ENCODE data around the gene XKR3.
A peak's percentile ranks its signal among the peaks of the same experiment; 100 is the strongest.

XKR3 gene

DNA sequence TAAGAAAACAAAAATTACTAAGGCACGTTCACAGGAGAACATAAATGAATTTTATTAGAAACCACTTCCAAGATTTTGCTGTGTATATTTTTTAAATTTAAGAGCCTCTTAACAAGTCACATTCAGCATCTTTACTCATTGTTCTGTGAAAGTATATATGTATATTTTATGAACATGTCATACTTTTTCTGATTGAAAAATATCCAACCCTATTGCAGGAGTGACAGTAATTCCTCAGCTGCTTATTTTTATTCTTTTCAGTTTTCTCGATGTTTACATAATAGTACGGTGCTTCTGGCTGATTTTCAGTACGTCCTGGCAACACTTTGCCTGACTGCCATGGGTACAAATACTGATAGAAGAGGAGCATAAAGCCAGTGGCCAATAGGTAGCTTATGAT, 41.8 kb downstream of the XKR3 start:
- no peaks in the 10 kb centered on the region for H3K36me3 ChIP-seq (replicated peaks in 1 of 2; ENCODE audit: control insufficient read depth in 2 of 2, insufficient read depth in 2 of 2, low read length in 2 of 2)
- no peak overlapping the region for H4K91ac ChIP-seq (ENCODE audit: low read depth, low read length, poor library complexity)
- no peak for DNase-seq (ENCODE audit: low spot score)

DNA sequence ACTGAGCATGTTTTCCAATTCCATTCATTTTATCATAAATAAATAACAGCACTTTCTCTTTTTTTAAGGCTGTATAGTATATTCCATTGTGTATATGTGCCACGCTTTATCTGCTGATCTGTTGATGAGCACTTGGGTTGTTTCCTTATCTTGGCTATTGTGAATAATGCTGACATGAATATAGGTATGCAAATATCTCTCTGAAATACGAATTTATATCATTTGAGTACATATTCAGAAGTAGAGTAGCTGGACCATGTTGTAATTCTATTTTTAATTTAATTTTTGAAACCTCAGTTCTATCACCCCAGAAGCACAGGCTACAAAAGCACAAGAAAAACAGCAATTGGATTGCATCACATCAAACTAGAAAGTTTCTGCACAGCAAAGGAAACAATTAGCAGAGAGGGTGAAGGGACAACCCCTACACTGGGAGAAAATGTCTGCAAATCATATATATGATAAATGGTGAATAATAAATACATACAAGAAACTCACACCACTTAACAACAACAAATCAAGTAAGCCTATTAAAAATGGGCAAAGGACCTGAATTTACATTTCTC, 43.4 kb downstream of the XKR3 start:
- Histone ChIP-seq H4K8ac (ENCODE audit: low read depth, low read length) (no peak overlapping the region), H3K18ac (ENCODE audit: low read length) (no peak overlapping the region), H3K4me3 (ENCODE audit: low read length in 2 of 2) (no peak overlapping the region), H2AK5ac (ENCODE audit: low read depth, low read length) (no peak overlapping the region), H3K4ac (ENCODE audit: low read length) (no peak overlapping the region), H2BK120ac (ENCODE audit: low read depth, low read length) (no peak overlapping the region), H3K23ac (ENCODE audit: low read depth, low read length, poor library complexity) (no peak overlapping the region), H3K27me3 (ENCODE audit: control insufficient read depth in 3 of 3, insufficient read depth in 3 of 3, low read depth in 1 of 3, low read length in 3 of 3) (peaks cover 0 to 3% (median 0%) of the 10 kb centered on the region in 3 experiments), H3K9me3 (replicated peaks in 1 of 2; ENCODE audit: control insufficient read depth in 2 of 2, insufficient read depth in 1 of 2, low read depth in 1 of 2, low read length in 2 of 2) (peaks cover 0 to 2% of the 10 kb centered on the region in 2 donors), H3K4me1 (ENCODE audit: control insufficient read depth in 2 of 2, insufficient read depth in 1 of 2, low read depth in 1 of 2, low read length in 2 of 2) (no peaks in the 10 kb centered on the region), H2BK5ac (ENCODE audit: low read length) (no peak overlapping the region), H3K27ac (replicated peaks; ENCODE audit: low read length) (no peak overlapping the region), H2BK15ac (ENCODE audit: low read length) (no peak overlapping the region), H3K9ac (ENCODE audit: low read depth, low read length, poor library complexity) (no peak overlapping the region), H2BK12ac (ENCODE audit: low read length) (no peak overlapping the region), H4K91ac (ENCODE audit: low read depth, low read length, poor library complexity) (no peak overlapping the region), H3K14ac (ENCODE audit: low read length) (no peak overlapping the region), H2AFZ (ENCODE audit: low read length) (no peak overlapping the region), H3K79me1 (ENCODE audit: low read depth, low read length) (no peaks in the 10 kb centered on the region), H3K36me3 (replicated peaks in 1 of 2; ENCODE audit: control insufficient read depth in 2 of 2, insufficient read depth in 2 of 2, low read length in 2 of 2) (no peaks in the 10 kb centered on the region), H3K4me2 (ENCODE audit: insufficient read depth, low read length, poor library complexity, severe bottlenecking) (no peak overlapping the region)
- DNase-seq (ENCODE audit: low spot score), result no peak
- no CpG with 5 or more reads among the region's 2 CpGs for WGBS, 2 donors (ENCODE audit: extremely low coverage in 2 of 2, insufficient read length in 2 of 2, insufficient replicate concordance in 1 of 2)

More for the DNA sequence above, 41.8 kb downstream of the XKR3 start:
- no peak overlapping the region for H2BK120ac ChIP-seq (ENCODE audit: low read depth, low read length)
- H3K27ac ChIP-seq (replicated peaks; ENCODE audit: low read length), result no peak overlapping the region
- H3K14ac ChIP-seq (ENCODE audit: low read length), result no peak overlapping the region
- no peaks in the 10 kb centered on the region for H3K79me1 ChIP-seq (ENCODE audit: low read depth, low read length)
- no peak overlapping the region for H3K9ac ChIP-seq (ENCODE audit: low read depth, low read length, poor library complexity)
- no peak overlapping the region for H2BK5ac ChIP-seq (ENCODE audit: low read length)
- H3K27me3 ChIP-seq (ENCODE audit: control insufficient read depth in 3 of 3, insufficient read depth in 3 of 3, low read depth in 1 of 3, low read length in 3 of 3), result peaks cover 0 to 3% (median 0%) of the 10 kb centered on the region in 3 experiments
- no peak overlapping the region for H2AK5ac ChIP-seq (ENCODE audit: low read depth, low read length)
- no peak overlapping the region for H2BK15ac ChIP-seq (ENCODE audit: low read length)
- no peak overlapping the region for H2AFZ ChIP-seq (ENCODE audit: low read length)
- no peak overlapping the region for H4K8ac ChIP-seq (ENCODE audit: low read depth, low read length)
- no peak overlapping the region for H2BK12ac ChIP-seq (ENCODE audit: low read length)
- no peak overlapping the region for H3K4me3 ChIP-seq (ENCODE audit: low read length in 2 of 2)
- no peak overlapping the region for H3K4ac ChIP-seq (ENCODE audit: low read length)
- H3K23ac ChIP-seq (ENCODE audit: low read depth, low read length, poor library complexity), result no peak overlapping the region
- peaks cover 0 to 2% of the 10 kb centered on the region in 2 donors for H3K9me3 ChIP-seq (replicated peaks in 1 of 2; ENCODE audit: control insufficient read depth in 2 of 2, insufficient read depth in 1 of 2, low read depth in 1 of 2, low read length in 2 of 2)
- WGBS, 2 donors (ENCODE audit: extremely low coverage in 2 of 2, insufficient read length in 2 of 2, insufficient replicate concordance in 1 of 2), result no CpG with 5 or more reads among the region's 4 CpGs
- no peak overlapping the region for H3K18ac ChIP-seq (ENCODE audit: low read length)
- H3K4me2 ChIP-seq (ENCODE audit: insufficient read depth, low read length, poor library complexity, severe bottlenecking), result no peak overlapping the region
- no peaks in the 10 kb centered on the region for H3K4me1 ChIP-seq (ENCODE audit: control insufficient read depth in 2 of 2, insufficient read depth in 1 of 2, low read depth in 1 of 2, low read length in 2 of 2)

DNA sequence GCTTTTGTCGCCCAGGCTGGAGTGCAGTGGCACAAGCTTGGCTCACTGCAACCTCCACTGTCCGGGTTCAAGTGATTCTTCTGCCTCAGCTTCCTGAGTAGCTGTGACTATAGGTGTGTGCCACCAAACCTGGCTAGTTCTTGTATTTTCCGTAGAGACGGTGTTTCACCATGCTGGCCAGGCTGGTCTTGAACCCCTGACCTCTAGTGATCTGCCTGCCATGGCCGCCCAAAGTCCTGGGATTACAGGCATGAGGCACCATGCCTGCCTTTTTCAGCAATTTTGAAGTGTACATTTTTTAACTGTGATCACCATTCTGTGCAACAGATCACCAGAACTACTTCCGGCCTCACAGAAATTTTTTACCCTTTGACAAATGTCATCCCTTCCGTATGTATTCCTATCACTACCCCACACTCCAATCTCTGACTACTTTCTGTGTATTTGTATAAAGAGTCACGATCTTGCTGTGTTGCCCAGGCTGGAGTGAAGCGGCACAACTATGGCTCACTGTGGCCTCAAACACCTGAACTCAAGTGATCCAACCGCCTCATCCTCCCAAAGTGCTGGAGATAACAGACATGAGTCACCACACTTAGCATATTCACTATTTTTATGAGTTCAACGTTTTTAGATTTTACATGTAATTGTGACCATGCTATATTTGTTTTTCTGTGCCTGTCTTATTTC, 44.0 kb downstream of the XKR3 start:
- Histone ChIP-seq H2BK120ac (ENCODE audit: low read depth, low read length) (no peak overlapping the region), H3K4me1 (ENCODE audit: control insufficient read depth in 2 of 2, insufficient read depth in 1 of 2, low read depth in 1 of 2, low read length in 2 of 2) (no peaks in the 10 kb centered on the region), H4K91ac (ENCODE audit: low read depth, low read length, poor library complexity) (no peak overlapping the region), H3K14ac (ENCODE audit: low read length) (no peak overlapping the region), H3K4me2 (ENCODE audit: insufficient read depth, low read length, poor library complexity, severe bottlenecking) (no peak overlapping the region), H2BK15ac (ENCODE audit: low read length) (no peak overlapping the region), H3K23ac (ENCODE audit: low read depth, low read length, poor library complexity) (no peak overlapping the region), H3K9ac (ENCODE audit: low read depth, low read length, poor library complexity) (no peak overlapping the region), H3K4ac (ENCODE audit: low read length) (no peak overlapping the region), H2AFZ (ENCODE audit: low read length) (no peak overlapping the region), H2BK12ac (ENCODE audit: low read length) (no peak overlapping the region), H2BK5ac (ENCODE audit: low read length) (no peak overlapping the region), H3K9me3 (replicated peaks in 1 of 2; ENCODE audit: control insufficient read depth in 2 of 2, insufficient read depth in 1 of 2, low read depth in 1 of 2, low read length in 2 of 2) (no peaks in the 10 kb centered on the region), H3K36me3 (replicated peaks in 1 of 2; ENCODE audit: control insufficient read depth in 2 of 2, insufficient read depth in 2 of 2, low read length in 2 of 2) (no peaks in the 10 kb centered on the region), H2AK5ac (ENCODE audit: low read depth, low read length) (no peak overlapping the region), H3K27me3 (ENCODE audit: control insufficient read depth in 3 of 3, insufficient read depth in 3 of 3, low read depth in 1 of 3, low read length in 3 of 3) (peaks cover 0 to 3% (median 0%) of the 10 kb centered on the region in 3 experiments), H3K18ac (ENCODE audit: low read length) (peak overlapping the region; percentile 4), H3K4me3 (ENCODE audit: low read length in 2 of 2) (no peak overlapping the region), H4K8ac (ENCODE audit: low read depth, low read length) (no peak overlapping the region), H3K79me1 (ENCODE audit: low read depth, low read length) (no peaks in the 10 kb centered on the region), H3K27ac (replicated peaks; ENCODE audit: low read length) (no peak overlapping the region)
- DNase-seq (ENCODE audit: low spot score), result no peak
- WGBS, 2 donors (ENCODE audit: extremely low coverage in 2 of 2, insufficient read length in 2 of 2, insufficient replicate concordance in 1 of 2), result no CpG with 5 or more reads among the region's 11 CpGs

DNA sequence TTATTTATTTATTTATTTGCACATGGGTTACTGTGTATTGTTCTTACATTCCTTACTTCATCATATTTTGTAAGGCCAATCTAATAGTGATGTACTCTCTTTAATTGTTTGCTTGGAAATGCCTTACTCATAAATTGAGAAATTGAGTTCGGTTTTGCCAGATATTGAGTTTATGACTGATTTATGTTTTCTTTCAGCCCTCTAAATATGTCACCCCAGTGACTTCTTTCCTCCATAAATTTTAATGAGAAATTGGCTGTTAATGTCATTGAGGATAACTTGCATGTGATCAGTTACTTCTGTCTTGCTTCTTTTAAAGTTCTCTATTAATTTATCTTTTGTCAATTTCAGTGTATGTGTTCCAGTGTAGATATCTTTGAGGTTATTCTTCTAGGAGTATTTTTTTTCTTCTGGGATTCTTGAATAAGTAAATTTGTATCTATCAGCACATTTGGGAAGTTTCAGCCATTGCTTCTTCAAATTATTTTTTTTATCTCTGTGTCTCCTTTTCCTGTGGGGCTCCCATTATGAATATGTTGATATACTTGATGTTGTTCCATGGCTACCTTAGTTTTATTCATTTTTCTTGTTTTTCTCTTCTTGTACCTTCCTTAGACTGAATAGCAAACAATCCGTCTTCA, 47.8 kb downstream of the XKR3 start:
- no peak overlapping the region for H3K4me2 ChIP-seq (ENCODE audit: insufficient read depth, low read length, poor library complexity, severe bottlenecking)
- no peak overlapping the region for H2AFZ ChIP-seq (ENCODE audit: low read length)
- no peak overlapping the region for H4K91ac ChIP-seq (ENCODE audit: low read depth, low read length, poor library complexity)
- H3K9ac ChIP-seq (ENCODE audit: low read depth, low read length, poor library complexity), result no peak overlapping the region
- H2BK15ac ChIP-seq (ENCODE audit: low read length), result no peak overlapping the region
- H2BK5ac ChIP-seq (ENCODE audit: low read length), result no peak overlapping the region
- H3K9me3 ChIP-seq (replicated peaks in 1 of 2; ENCODE audit: control insufficient read depth in 2 of 2, insufficient read depth in 1 of 2, low read depth in 1 of 2, low read length in 2 of 2), result no peaks in the 10 kb centered on the region
- H3K4me1 ChIP-seq (ENCODE audit: control insufficient read depth in 2 of 2, insufficient read depth in 1 of 2, low read depth in 1 of 2, low read length in 2 of 2), result no peaks in the 10 kb centered on the region
- no peak overlapping the region for H3K27ac ChIP-seq (replicated peaks; ENCODE audit: low read length)
- H2AK5ac ChIP-seq (ENCODE audit: low read depth, low read length), result no peak overlapping the region
- H3K4me3 ChIP-seq (ENCODE audit: low read length in 2 of 2), result no peak overlapping the region
- H2BK12ac ChIP-seq (ENCODE audit: low read length), result no peak overlapping the region
- H2BK120ac ChIP-seq (ENCODE audit: low read depth, low read length), result no peak overlapping the region
- H3K23ac ChIP-seq (ENCODE audit: low read depth, low read length, poor library complexity), result no peak overlapping the region
- H3K18ac ChIP-seq (ENCODE audit: low read length), result no peak overlapping the region
- WGBS, 2 donors (ENCODE audit: extremely low coverage in 2 of 2, insufficient read length in 2 of 2, insufficient replicate concordance in 1 of 2), result no CpG with 5 or more reads among the region's 2 CpGs
- H3K79me1 ChIP-seq (ENCODE audit: low read depth, low read length), result no peaks in the 10 kb centered on the region
- H3K36me3 ChIP-seq (replicated peaks in 1 of 2; ENCODE audit: control insufficient read depth in 2 of 2, insufficient read depth in 2 of 2, low read length in 2 of 2), result no peaks in the 10 kb centered on the region
- peaks cover 0 to 3% (median 0%) of the 10 kb centered on the region in 3 experiments for H3K27me3 ChIP-seq (ENCODE audit: control insufficient read depth in 3 of 3, insufficient read depth in 3 of 3, low read depth in 1 of 3, low read length in 3 of 3)
- no peak overlapping the region for H3K14ac ChIP-seq (ENCODE audit: low read length)
- no peak for DNase-seq (ENCODE audit: low spot score)
- no peak overlapping the region for H3K4ac ChIP-seq (ENCODE audit: low read length)
- no peak overlapping the region for H4K8ac ChIP-seq (ENCODE audit: low read depth, low read length)

All from neuronal stem cell (in vitro differentiated cells).